ACC112 (cell line): ENCODE results near the gene COBL.

Source experiments
- H2AFZ ChIP-seq: fragments of 200-600 bp; sonication (generic); one replicate; pipeline ENCODE4 v1.6.0; 2017; ENCODE audit warnings: antibody characterized with exemption, low read length; ENCODE audit not compliant: unreplicated experiment
- H3K27ac ChIP-seq: fragments of 200-600 bp; sonication (generic); 2 replicates; pipeline ENCODE4 v1.5.1; 2014; ENCODE audit warnings: low read depth, mild to moderate bottlenecking, antibody characterized with exemption, low read length, moderate library complexity
- H3K27me3 ChIP-seq: fragments of 200-600 bp; sonication (generic); 2 replicates; pipeline ENCODE4 v1.6.1; 2014; ENCODE audit warnings: mild to moderate bottlenecking, antibody characterized with exemption, low read length, moderate library complexity, mixed read lengths; ENCODE audit not compliant: insufficient read depth
- H3K36me3 ChIP-seq: fragments of 200-600 bp; sonication (generic); 2 replicates; pipeline ENCODE4 v1.6.1; 2016; ENCODE audit warnings: mild to moderate bottlenecking, antibody characterized with exemption, low read length, moderate library complexity, mixed read lengths; ENCODE audit not compliant: insufficient read depth
- H3K4me1 ChIP-seq: fragments of 200-600 bp; sonication (generic); one replicate; pipeline ENCODE4 v1.6.1; 2016; ENCODE audit warnings: low read length, mixed read lengths; ENCODE audit not compliant: insufficient read depth, unreplicated experiment, control insufficient read depth
- H3K4me3 ChIP-seq: fragments of 200-600 bp; sonication (generic); 2 replicates; pipeline ENCODE4 v1.5.1; 2014; ENCODE audit warnings: mild to moderate bottlenecking, low read depth, low read length
- H3K79me2 ChIP-seq: fragments of 200-600 bp; sonication (generic); one replicate; pipeline ENCODE4 v1.6.0; 2016; ENCODE audit warnings: low read length; ENCODE audit not compliant: control insufficient read depth, unreplicated experiment, insufficient read depth

COBL gene

DNA sequence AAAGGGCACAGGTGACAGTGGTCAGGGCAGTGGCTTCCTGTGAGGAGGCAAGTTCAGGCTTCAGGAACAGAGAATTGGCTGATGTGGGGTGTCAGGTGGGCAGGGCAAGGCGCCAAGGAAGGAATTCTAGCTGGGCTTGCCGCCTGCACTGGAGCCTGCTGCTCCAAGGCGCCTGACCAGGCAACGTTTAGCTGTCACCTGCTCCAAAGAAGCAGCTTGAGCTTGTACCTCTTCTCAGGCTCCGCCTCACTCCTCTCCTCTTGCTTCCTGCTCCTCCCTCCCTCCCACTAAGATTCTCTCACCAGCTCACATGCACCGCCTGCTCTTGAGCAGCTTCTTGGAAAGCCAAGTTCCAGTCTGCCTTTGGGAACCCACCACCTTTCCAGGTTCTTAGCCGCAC lies 346.5 kb downstream of the COBL start:
- Histone ChIP-seq H3K27ac (no peak overlapping the region), H3K4me1 (no peaks in the 10 kb centered on the region), H3K36me3 (no peaks in the 10 kb centered on the region), H3K27me3 (no peaks in the 10 kb centered on the region), H3K4me3 (no peak overlapping the region), H2AFZ (no peak overlapping the region), H3K79me2 (no peaks in the 10 kb centered on the region)
